GM18868 (cell line): ENCODE results near the gene AARS2.
"Not testable (repeated sequence)": the region's sequence is repeated elsewhere in the genome, so short reads cannot be mapped to it uniquely, and the experiment has no call there.

Experiments
- ATAC-seq: cut with Tn5 transposase; IDR thresholded peaks from one replicate; pipeline ENCODE4 v1.9.1; 2021; ENCODE audit warnings: mild to moderate bottlenecking, moderate library complexity; ENCODE audit not compliant: unreplicated experiment

AARS2 gene

GRCh38 chr6:44332585-44332984, 19.4 kb upstream of the AARS2 start:
- no peak for ATAC-seq

- ATAC-seq: no peak
Measured at GRCh38 chr6:44329858-44330257, 16.7 kb upstream of the AARS2 start.

GRCh38 chr6:44328203-44328602, 15.1 kb upstream of the AARS2 start:
- not testable (repeated sequence) for ATAC-seq

GRCh38 chr6:44327760-44328159, 14.6 kb upstream of the AARS2 start:
- no peak for ATAC-seq

GRCh38 chr6:44327096-44327495, 13.9 kb upstream of the AARS2 start:
- no peak for ATAC-seq

GRCh38 chr6:44321210-44321609, 8.1 kb upstream of the AARS2 start:
- no peak for ATAC-seq

GRCh38 chr6:44317136-44317631, 4.0 kb upstream of the AARS2 start:
- not testable (repeated sequence) for ATAC-seq

- no peak for ATAC-seq
Measured at GRCh38 chr6:44316481-44316880, 3.3 kb upstream of the AARS2 start.

- ATAC-seq: no peak
Measured at GRCh38 chr6:44315951-44316350, 2.8 kb upstream of the AARS2 start.

GRCh38 chr6:44315516-44315915, 2.4 kb upstream of the AARS2 start:
- ATAC-seq: no peak

GRCh38 chr6:44314657-44315056, 1.5 kb upstream of the AARS2 start:
- not testable (repeated sequence) for ATAC-seq

GRCh38 chr6:44311767-44312166, 1.4 kb downstream of the AARS2 start:
- ATAC-seq: no peak

GRCh38 chr6:44311304-44311703, 1.8 kb downstream of the AARS2 start:
- no peak for ATAC-seq

GRCh38 chr6:44310241-44310640, 2.9 kb downstream of the AARS2 start:
- no peak for ATAC-seq

- ATAC-seq: no peak
Measured at GRCh38 chr6:44309631-44310030, 3.5 kb downstream of the AARS2 start.

- no peak for ATAC-seq
Measured at GRCh38 chr6:44309092-44309491, 4.1 kb downstream of the AARS2 start.

GRCh38 chr6:44307217-44307616, 5.9 kb downstream of the AARS2 start:
- ATAC-seq: no peak

- no peak for ATAC-seq
Measured at GRCh38 chr6:44306710-44307109, 6.4 kb downstream of the AARS2 start.

- ATAC-seq: no peak
Measured at GRCh38 chr6:44305200-44305725, 7.9 kb downstream of the AARS2 start.

- ATAC-seq: no peak
Measured at GRCh38 chr6:44304282-44305199, 8.6 kb downstream of the AARS2 start.

GRCh38 chr6:44303842-44304241, 9.3 kb downstream of the AARS2 start:
- ATAC-seq: no peak

- ATAC-seq: no peak
Measured at GRCh38 chr6:44302856-44303255, 10.3 kb downstream of the AARS2 start.
